ENCODE data around the gene RCOR3. TPM values are rescaled to one million over a fixed set of nuclear protein-coding genes. Genes with fewer than 3 reads are reported as not detected.

Gene RCOR3
- total and polyA plus RNA-seq, 2 of the 8 experiments (the other 6 are each of a cell fraction or from before 2014, with no cell fraction given), result 21.4 to 36.3 TPM

GRCh38 chr1:211334986-211335385, 75.8 kb downstream of the RCOR3 start:
- POLR2A ChIA-PET (ENCODE audit: partially characterized antibody), result no interaction called here
- H3K23ac ChIP-seq (ENCODE audit: insufficient read length), result no peak overlapping the region
- peaks cover 0 to 9% of the 10 kb centered on the region in 2 experiments for H4K20me1 ChIP-seq (replicated peaks in 1 of 2; ENCODE audit: control insufficient read depth in 1 of 2, insufficient read depth in 2 of 2, low read length in 2 of 2)
- H3K27me3 ChIP-seq (replicated peaks in 1 of 4; ENCODE audit: control insufficient read depth in 3 of 4, extremely low read depth in 1 of 4, insufficient read depth in 3 of 4, low read length in 3 of 4), result no peaks in the 10 kb centered on the region
- peaks cover 8 to 16% (median 11%) of the 10 kb centered on the region in 4 experiments for H3K4me1 ChIP-seq (replicated peaks in 1 of 4; ENCODE audit: control insufficient read depth in 3 of 4, insufficient read depth in 4 of 4, low read length in 3 of 4)
- H3K27ac ChIP-seq (ENCODE audit: low read depth, low read length), result no peak overlapping the region
- H2AFZ ChIP-seq (ENCODE audit: low read length), result no peak overlapping the region
- DNase-seq (ENCODE audit: low read depth in 1 of 2, low spot score in 2 of 2) (peak in 1 of 2 experiments; percentile 11), FAIRE-seq (no peak)
- no peak overlapping the region for H2BK15ac ChIP-seq (ENCODE audit: low read length)
- H3K4me3 ChIP-seq (ENCODE audit: extremely low read depth in 1 of 4, insufficient read depth in 2 of 4, low read depth in 3 of 4, low read length in 4 of 4), result no peak overlapping the region
- no peak overlapping the region for H3K4ac ChIP-seq (replicated peaks; ENCODE audit: insufficient read length, low read depth, low read length)
- H3K36me3 ChIP-seq (ENCODE audit: control insufficient read depth in 2 of 4, insufficient read depth in 4 of 4, low read length in 3 of 4), result no peaks in the 10 kb centered on the region
- no peak overlapping the region for H2BK20ac ChIP-seq (ENCODE audit: low read length)
- H4K5ac ChIP-seq (ENCODE audit: insufficient read length, low read depth, low read length), result no peak overlapping the region
- peaks cover 10% of the 10 kb centered on the region; the same call in 1 of the 2 replicates for H3K79me1 ChIP-seq (ENCODE audit: low read depth, low read length)
- H3K23me2 ChIP-seq (ENCODE audit: low read depth, low read length), result no peaks in the 10 kb centered on the region
- H3K14ac ChIP-seq (ENCODE audit: insufficient read length), result no peak overlapping the region
- WGBS, 2 experiments (ENCODE audit: extremely low coverage in 1 of 2, insufficient coverage in 1 of 2, insufficient read length in 1 of 2, insufficient replicate concordance in 2 of 2, low coverage in 1 of 2, low lambda C conversion rate in 2 of 2, missing lambda C conversion rate in 1 of 2), result 82% methylated on average over 4 of the region's 4 CpGs; no CpG with 5 or more reads in 1 of the 2 experiments
- CTCF ChIA-PET (ENCODE audit: partially characterized antibody), result interaction anchor here (1.8 to 3.0 kb wide), 2 partner anchors 12 to 17 kb away, joined by 9 to 15 read pairs; no protein-coding TSS in a partner anchor
- H2BK120ac ChIP-seq (replicated peaks; ENCODE audit: low read depth, low read length), result no peak overlapping the region
- no peak overlapping the region for H3K9ac ChIP-seq (replicated peaks in 1 of 4; ENCODE audit: extremely low read depth in 1 of 4, low read depth in 3 of 4, low read length in 3 of 4)
- no peaks in the 10 kb centered on the region for H3K9me3 ChIP-seq (ENCODE audit: insufficient read depth in 2 of 2, low read depth in 1 of 2, low read length in 1 of 2)
- no peak overlapping the region; the same call in 1 of the 2 replicates for H2BK12ac ChIP-seq (ENCODE audit: low read depth, low read length)
- no peak overlapping the region for H4K91ac ChIP-seq (replicated peaks; ENCODE audit: insufficient read length, low read length)
- no peak overlapping the region for H2AK5ac ChIP-seq (ENCODE audit: low read depth, low read length)
- no peak overlapping the region for H3K56ac ChIP-seq (replicated peaks; ENCODE audit: insufficient read length, low read depth, low read length)
- no peak for TF ChIP-seq EGR1 (IDR thresholded peaks at IDR 0.05; ENCODE audit: borderline replicate concordance, low read depth, low read length)
- no peak for TF ChIP-seq CBX8 (IDR thresholded peaks at IDR 0.05; ENCODE audit: borderline replicate concordance, low read depth, low read length)
- no peak for TF ChIP-seq BRCA1 (IDR thresholded peaks at IDR 0.05; ENCODE audit: low read depth, low read length)
- TF ChIP-seq ZNF274 (IDR thresholded peaks at IDR 0.05; ENCODE audit: borderline replicate concordance, extremely low read depth, low read length), result no peak
- no peak for TF ChIP-seq TEAD4 (IDR thresholded peaks at IDR 0.05; ENCODE audit: low read depth, low read length)
- TF ChIP-seq SIN3A (conservative IDR thresholded peaks at IDR 0.05 in 1 of 2, IDR thresholded peaks at IDR 0.05 in 1 of 2; ENCODE audit: low read depth in 1 of 2, low read length in 2 of 2), result no peak
- TF ChIP-seq MAX (IDR thresholded peaks at IDR 0.05), result no peak
- peaks cover 0 to 72% of the 10 kb centered on the region in 2 experiments; a peak in 2 of 4 replicates for H3K79me2 ChIP-seq (ENCODE audit: control insufficient read depth in 1 of 2, insufficient read depth in 2 of 2, low read length in 2 of 2)
- no peak overlapping the region for H2BK5ac ChIP-seq (ENCODE audit: low read depth, low read length)
- no peak overlapping the region for H3K18ac ChIP-seq (ENCODE audit: extremely low read depth, low read length)
- no peak overlapping the region for H3K4me2 ChIP-seq (ENCODE audit: insufficient read depth in 1 of 2, low read depth in 2 of 2, low read length in 2 of 2)
- no peak overlapping the region for H4K8ac ChIP-seq (ENCODE audit: extremely low read depth, insufficient read depth, low read length)
